Liver (tissue), 9 donors: Measurements from ENCODE around the gene TTC5. TPM values are rescaled to one million over a fixed set of nuclear protein-coding genes. Genes with fewer than 3 reads are reported as not detected.

Experiments used
- DNase-seq: peaks from one replicate; pipeline ENCODE4 v3.0.0-alpha.2; 2017; ENCODE audit warnings: low spot score
- H3K27ac ChIP-seq, 2 donors: one replicate each; pipeline ENCODE4 v1.7.0; 2013; ENCODE audit warnings: inconsistent platforms in 2 of 2, low read length in 2 of 2, control low read depth in 1 of 2, low read depth in 1 of 2, mild to moderate bottlenecking in 1 of 2
- H3K27me3 ChIP-seq, 4 donors: one replicate each; pipeline versions ENCODE4 v1.6.1 to v1.7.0; 2013; ENCODE audit warnings: low read length in 3 of 4, inconsistent platforms in 1 of 4, mild to moderate bottlenecking in 1 of 4, moderate library complexity in 1 of 4; ENCODE audit not compliant: control insufficient read depth in 4 of 4, insufficient read depth in 4 of 4
- H3K36me3 ChIP-seq, 4 donors: one replicate each; pipeline versions ENCODE4 v1.6.1 to v1.7.0; 2013; ENCODE audit warnings: low read length in 3 of 4, mild to moderate bottlenecking in 3 of 4, low read depth in 1 of 4, moderate library complexity in 1 of 4; ENCODE audit not compliant: control insufficient read depth in 4 of 4, insufficient read depth in 3 of 4
- H3K4me1 ChIP-seq, 4 donors: one replicate each; pipeline versions ENCODE4 v1.6.1 to v1.7.0; 2013; ENCODE audit warnings: low read length in 3 of 4, mild to moderate bottlenecking in 3 of 4, moderate library complexity in 1 of 4; ENCODE audit not compliant: control insufficient read depth in 4 of 4, insufficient read depth in 4 of 4
- H3K4me3 ChIP-seq, 3 donors: one replicate each; pipeline versions ENCODE4 v1.6.1 to v1.7.0; 2013; ENCODE audit warnings: low read length in 3 of 3, control low read depth in 1 of 3, low read depth in 1 of 3, mild to moderate bottlenecking in 1 of 3
- H3K9ac ChIP-seq, 2 donors: one replicate each; pipeline ENCODE4 v1.7.0; 2013; ENCODE audit warnings: low read length in 2 of 2, mild to moderate bottlenecking in 2 of 2, moderate library complexity in 2 of 2, control low read depth in 1 of 2, low read depth in 1 of 2
- H3K9me3 ChIP-seq, 4 donors: one replicate each; pipeline versions ENCODE4 v1.6.1 to v1.7.0; 2013; ENCODE audit warnings: low read length in 3 of 4; ENCODE audit not compliant: control insufficient read depth in 4 of 4
- ATF3 ChIP-seq: IDR thresholded peaks from 2 replicates; pipeline ENCODE4 v1.6.1; 2016; ENCODE audit warnings: antibody characterized with exemption
- CTCF ChIP-seq: fragments of 150-350 bp; IDR thresholded peaks from 2 replicates; pipeline ENCODE4 v1.5.1; 2017; ENCODE audit warnings: improper control_type of control experiment, low read depth, low read length; ENCODE audit not compliant: missing input control
- EGR1 ChIP-seq, 2 donors: IDR thresholded peaks; 2 replicates each; pipeline ENCODE4 v1.6.1; 2016 to 2018; ENCODE audit warnings: antibody characterized with exemption in 2 of 2, low read depth in 2 of 2
- FOXA1 ChIP-seq: IDR thresholded peaks from 2 replicates; pipeline ENCODE4 v1.6.1; 2016; ENCODE audit warnings: antibody characterized with exemption
- FOXA2 ChIP-seq: IDR thresholded peaks from 2 replicates; pipeline ENCODE4 v1.6.1; 2016; ENCODE audit warnings: antibody characterized with exemption
- GABPA ChIP-seq, 2 donors: IDR thresholded peaks in 1 of 2; conservative IDR thresholded peaks in 1 of 2; 2 replicates each; pipeline ENCODE4 v1.6.1; 2016; ENCODE audit warnings: antibody characterized with exemption in 2 of 2, mild to moderate bottlenecking in 1 of 2, moderate library complexity in 1 of 2
- HNF4A ChIP-seq, 2 donors: conservative IDR thresholded peaks; 2 replicates each; pipeline ENCODE4 v1.6.1; 2016; ENCODE audit warnings: antibody characterized with exemption in 2 of 2, mild to moderate bottlenecking in 2 of 2
- HNF4G ChIP-seq: IDR thresholded peaks from 2 replicates; pipeline ENCODE4 v1.6.1; 2016; ENCODE audit warnings: antibody characterized with exemption
- JUND ChIP-seq, 2 donors: IDR thresholded peaks; 2 replicates each; pipeline ENCODE4 v1.6.1; 2016; ENCODE audit warnings: antibody characterized with exemption in 2 of 2
- NR2F2 ChIP-seq: IDR thresholded peaks from 2 replicates; pipeline ENCODE4 v1.6.1; 2016; ENCODE audit warnings: antibody characterized with exemption
- RAD21 ChIP-seq, 2 donors: IDR thresholded peaks; 2 replicates each; pipeline ENCODE4 v1.6.1; 2016; ENCODE audit warnings: antibody characterized with exemption in 2 of 2, mild to moderate bottlenecking in 2 of 2
- REST ChIP-seq: IDR thresholded peaks from 2 replicates; pipeline ENCODE4 v1.6.1; 2016; ENCODE audit warnings: antibody characterized with exemption, mild to moderate bottlenecking
- RXRA ChIP-seq, 2 donors: IDR thresholded peaks; 2 replicates each; pipeline ENCODE4 v1.6.1; 2017 to 2018; ENCODE audit warnings: antibody characterized with exemption in 2 of 2, mild to moderate bottlenecking in 1 of 2
- YY1 ChIP-seq: IDR thresholded peaks from 2 replicates; pipeline ENCODE4 v1.6.1; 2016; ENCODE audit warnings: antibody characterized with exemption, mild to moderate bottlenecking
- ZBTB33 ChIP-seq: IDR thresholded peaks from 2 replicates; pipeline ENCODE4 v1.6.1; 2016; ENCODE audit warnings: antibody characterized with exemption
- WGBS: extraction: QIAGEN DNeasy Blood & Tissue Kit; methylation state at CpG from one replicate; pipeline ENCODE4 v1.1.7; 2013; 5-methylcytosine and 5-hydroxymethylcytosine counted together
- polyA plus RNA-seq, 2 donors: library from polyadenylated mRNA; stranded (reverse) in 1 of 2; unstranded in 1 of 2; fragments of 200-250 nt in 1 of 2; fragments of >200 nt in 1 of 2; fragmentation: Nextera tagmentation in 1 of 2; extraction: Ambion mirVana in 1 of 2; gene quantifications; one replicate each; pipeline versions ENCODE4 v1.2.1 to v1.2.3, GENCODE V29; 2013 to 2015
- total RNA-seq, 2 donors: library from RNA; depleted of rRNA; stranded (reverse); fragments of >200 nt; gene quantifications; one replicate each; pipeline ENCODE4 v1.2.3, GENCODE V29; 2014
- donor health status: healthy.
- donor health status: healthy.
- donor health status: healthy.
- donor health status: healthy.
- donor health status: healthy.

Gene TTC5
- total and polyA plus RNA-seq, 4 donors = 2.5 to 8.3 (median 4.2) TPM

GRCh38 chr14:20346713-20347112 is 41.0 kb upstream of the TTC5 start:
- WGBS = 92% methylated on average over 1 of the region's 1 CpG
- H3K9me3 ChIP-seq = no peaks in the 10 kb centered on the region
- peaks cover 3 to 30% (median 15%) of the 10 kb centered on the region in 4 donors for H3K36me3 ChIP-seq
- H3K4me1 ChIP-seq = peaks cover 0 to 8% (median 7%) of the 10 kb centered on the region in 4 donors
- H3K4me3 ChIP-seq = no peak overlapping the region
- no peak overlapping the region for H3K9ac ChIP-seq
- no peak overlapping the region for H3K27ac ChIP-seq
- no peak for DNase-seq
- H3K27me3 ChIP-seq = no peaks in the 10 kb centered on the region
- TF ChIP-seq HNF4A (conservative IDR thresholded peaks at IDR 0.05) (no peak), ZBTB33 (no peak), YY1 (no peak), ATF3 (no peak), EGR1 (IDR thresholded peaks at IDR 0.05; ENCODE audit: low read depth in 2 of 2) (no peak), RXRA (IDR thresholded peaks at IDR 0.05) (no peak), RAD21 (IDR thresholded peaks at IDR 0.05) (no peak), GABPA (IDR thresholded peaks at IDR 0.05 in 1 of 2, conservative IDR thresholded peaks at IDR 0.05 in 1 of 2) (no peak), NR2F2 (no peak), FOXA1 (no peak), FOXA2 (no peak)

GRCh38 chr14:20345366-20345765 is 39.6 kb upstream of the TTC5 start:
- Histone ChIP-seq H3K4me3 (no peak overlapping the region), H3K27me3 (no peaks in the 10 kb centered on the region), H3K9ac (no peak overlapping the region), H3K27ac (no peak overlapping the region), H3K9me3 (no peaks in the 10 kb centered on the region), H3K4me1 (peaks cover 0 to 8% (median 7%) of the 10 kb centered on the region in 4 donors), H3K36me3 (peaks cover 1 to 21% (median 12%) of the 10 kb centered on the region in 4 donors)
- no peak for TF ChIP-seq RXRA (IDR thresholded peaks at IDR 0.05)
- TF ChIP-seq CTCF = no peak
- no peak for TF ChIP-seq HNF4G
- TF ChIP-seq HNF4A (conservative IDR thresholded peaks at IDR 0.05) = no peak
- TF ChIP-seq NR2F2 = no peak
- no peak for TF ChIP-seq JUND (IDR thresholded peaks at IDR 0.05)
- TF ChIP-seq RAD21 (IDR thresholded peaks at IDR 0.05) = no peak
- TF ChIP-seq REST = no peak
- no peak for DNase-seq
- 95% methylated on average over 1 of the region's 1 CpG for WGBS
